ENCODE results near the gene RPS15. TPM values are rescaled to one million over a fixed set of nuclear protein-coding genes. Genes with fewer than 3 reads are reported as not detected.
"Not testable (repeated sequence)": the region's sequence is repeated elsewhere in the genome, so short reads cannot be mapped to it uniquely, and the experiment has no call there.

The RPS15 gene
- total and polyA plus RNA-seq, 2 donors from 2014 or later, result 893 to 1,823 TPM

- H3K9ac ChIP-seq (ENCODE audit: low read length in 3 of 3), result no peak overlapping the region
- no peak overlapping the region for H3K27ac ChIP-seq (ENCODE audit: low read depth in 2 of 2, low read length in 2 of 2)
- intact Hi-C loops (cut with DNase I), result no loop called here
- TF ChIP-seq CTCF (IDR thresholded peaks at IDR 0.05; ENCODE audit: borderline replicate concordance, extremely low read depth, insufficient read depth), result no peak
- FAIRE-seq, result no peak
- peaks cover 0 to 5% (median 0%) of the 10 kb centered on the region in 3 donors for H3K36me3 ChIP-seq (ENCODE audit: control insufficient read depth in 2 of 3, insufficient read depth in 3 of 3, low read length in 3 of 3)
- no peak for DNase-seq
- peaks cover 0 to 22% (median 4%) of the 10 kb centered on the region in 3 donors for H3K4me1 ChIP-seq (ENCODE audit: control insufficient read depth in 2 of 3, insufficient read depth in 2 of 3, low read depth in 1 of 3, low read length in 3 of 3)
- no peaks in the 10 kb centered on the region for H3K9me3 ChIP-seq (ENCODE audit: control insufficient read depth in 2 of 3, insufficient read depth in 1 of 3, low read length in 3 of 3)
- H3K27me3 ChIP-seq (ENCODE audit: control insufficient read depth, insufficient read depth, low read length), result peaks cover 13% of the 10 kb centered on the region
- no peak overlapping the region for H3K4me3 ChIP-seq (ENCODE audit: low read length in 3 of 3)
Measured at GRCh38 chr19:1474011-1474764, 36.0 kb downstream of the RPS15 start.

- intact Hi-C loops (cut with DNase I), result no loop called here
Measured at GRCh38 chr19:1474765-1475351, 36.7 kb downstream of the RPS15 start.

GRCh38 chr19:1475751-1476437 lies 37.7 kb downstream of the RPS15 start:
- Histone ChIP-seq H3K27me3 (ENCODE audit: control insufficient read depth, insufficient read depth, low read length) (peaks cover 13% of the 10 kb centered on the region), H3K4me1 (ENCODE audit: control insufficient read depth in 2 of 3, insufficient read depth in 2 of 3, low read depth in 1 of 3, low read length in 3 of 3) (peaks cover 0 to 13% (median 4%) of the 10 kb centered on the region in 3 donors), H3K36me3 (ENCODE audit: control insufficient read depth in 2 of 3, insufficient read depth in 3 of 3, low read length in 3 of 3) (peaks cover 0 to 5% (median 0%) of the 10 kb centered on the region in 3 donors), H3K27ac (ENCODE audit: low read depth in 2 of 2, low read length in 2 of 2) (no peak overlapping the region), H3K9me3 (ENCODE audit: control insufficient read depth in 2 of 3, insufficient read depth in 1 of 3, low read length in 3 of 3) (no peaks in the 10 kb centered on the region), H3K4me3 (ENCODE audit: low read length in 3 of 3) (no peak overlapping the region), H3K9ac (ENCODE audit: low read length in 3 of 3) (no peak overlapping the region)
- FAIRE-seq (no peak), DNase-seq (peak in 1 of 5 donors; percentile 74)
- intact Hi-C loops (cut with DNase I), result no loop called here
- TF ChIP-seq CTCF (IDR thresholded peaks at IDR 0.05; ENCODE audit: borderline replicate concordance, extremely low read depth, insufficient read depth), result no peak

More at GRCh38 chr19:1474765-1475351, 36.7 kb downstream of the RPS15 start:
- no peak for TF ChIP-seq CTCF (IDR thresholded peaks at IDR 0.05; ENCODE audit: borderline replicate concordance, extremely low read depth, insufficient read depth)
- no peaks in the 10 kb centered on the region for H3K9me3 ChIP-seq (ENCODE audit: control insufficient read depth in 2 of 3, insufficient read depth in 1 of 3, low read length in 3 of 3)
- H3K36me3 ChIP-seq (ENCODE audit: control insufficient read depth in 2 of 3, insufficient read depth in 3 of 3, low read length in 3 of 3), result peaks cover 0 to 5% (median 0%) of the 10 kb centered on the region in 3 donors
- no peak overlapping the region for H3K4me3 ChIP-seq (ENCODE audit: low read length in 3 of 3)
- H3K9ac ChIP-seq (ENCODE audit: low read length in 3 of 3), result no peak overlapping the region
- peaks cover 13% of the 10 kb centered on the region for H3K27me3 ChIP-seq (ENCODE audit: control insufficient read depth, insufficient read depth, low read length)
- peak in 1 of 5 donors; percentile 74 for DNase-seq
- no peak for FAIRE-seq
- no peak overlapping the region for H3K27ac ChIP-seq (ENCODE audit: low read depth in 2 of 2, low read length in 2 of 2)
- peaks cover 0 to 22% (median 6%) of the 10 kb centered on the region in 3 donors for H3K4me1 ChIP-seq (ENCODE audit: control insufficient read depth in 2 of 3, insufficient read depth in 2 of 3, low read depth in 1 of 3, low read length in 3 of 3)

- FAIRE-seq; H3K36me3 ChIP-seq (ENCODE audit: control insufficient read depth in 2 of 3, insufficient read depth in 3 of 3, low read length in 3 of 3); intact Hi-C loops (cut with DNase I); H3K9me3 ChIP-seq (ENCODE audit: control insufficient read depth in 2 of 3, insufficient read depth in 1 of 3, low read length in 3 of 3); H3K27me3 ChIP-seq (ENCODE audit: control insufficient read depth, insufficient read depth, low read length); H3K9ac ChIP-seq (ENCODE audit: low read length in 3 of 3); DNase-seq; H3K27ac ChIP-seq (ENCODE audit: low read depth in 2 of 2, low read length in 2 of 2); H3K4me1 ChIP-seq (ENCODE audit: control insufficient read depth in 2 of 3, insufficient read depth in 2 of 3, low read depth in 1 of 3, low read length in 3 of 3); H3K4me3 ChIP-seq (ENCODE audit: low read length in 3 of 3): not testable (repeated sequence)
Measured at GRCh38 chr19:1477056-1477455, 38.9 kb downstream of the RPS15 start.
